Natural killer cell (primary cell): ENCODE results near the gene HSDL2. TPM values are rescaled to one million over a fixed set of nuclear protein-coding genes. Genes with fewer than 3 reads are reported as not detected.

ENCODE experiments used
- ATAC-seq, 3 donors: fragments of 150-1000 bp in 2 of 3; fragments of 200-7000 bp in 1 of 3; cut with Tn5 transposase; 1 replicate in 1 of 3; 2 replicates in 2 of 3; pipeline ENCODE4 v1.10.0; 2021; ENCODE audit warnings: mild to moderate bottlenecking in 2 of 3, moderate library complexity in 2 of 3
- DNase-seq, 2 donors: peaks; one replicate each; pipeline versions ENCODE4 v3.0.0 to v3.0.0-alpha.2; 2013 to 2021; ENCODE audit warnings: mixed read lengths in 1 of 2
- H3K27ac ChIP-seq: one replicate; pipeline ENCODE4 v1.5.1; 2013; ENCODE audit warnings: mild to moderate bottlenecking, low read length
- H3K27me3 ChIP-seq: one replicate; pipeline ENCODE4 v1.6.1; 2013; ENCODE audit warnings: low read length; ENCODE audit not compliant: control insufficient read depth, insufficient read depth
- H3K36me3 ChIP-seq: one replicate; pipeline ENCODE4 v1.6.1; 2013; ENCODE audit warnings: low read length; ENCODE audit not compliant: control insufficient read depth, insufficient read depth
- H3K4me1 ChIP-seq: one replicate; pipeline ENCODE4 v1.6.1; 2013; ENCODE audit warnings: low read length; ENCODE audit not compliant: control insufficient read depth, insufficient read depth
- H3K4me3 ChIP-seq: one replicate; pipeline ENCODE4 v1.5.1; 2013; ENCODE audit warnings: low read length
- H3K9me3 ChIP-seq: one replicate; pipeline ENCODE4 v1.6.1; 2013; ENCODE audit warnings: low read length; ENCODE audit not compliant: control insufficient read depth, insufficient read depth
- H3K27ac Mint-ChIP-seq, 2 donors: one replicate each; pipeline ENCODE4 v1.8.0; 2022; ENCODE audit warnings: mild to moderate bottlenecking in 2 of 2, mixed read lengths in 2 of 2, moderate library complexity in 1 of 2
- H3K27me3 Mint-ChIP-seq, 2 donors: one replicate each; pipeline ENCODE4 v1.8.0; 2022; ENCODE audit warnings: low read depth in 2 of 2, mixed read lengths in 2 of 2
- H3K36me3 Mint-ChIP-seq: one replicate; pipeline ENCODE4 v1.8.0; 2022; ENCODE audit warnings: mixed read lengths
- H3K4me1 Mint-ChIP-seq, 2 donors: one replicate each; pipeline ENCODE4 v1.8.0; 2022; ENCODE audit warnings: mixed read lengths in 2 of 2
- H3K4me3 Mint-ChIP-seq: one replicate; pipeline ENCODE4 v1.8.0; 2022; ENCODE audit warnings: mild to moderate bottlenecking, moderate library complexity, mixed read lengths
- H3K9me3 Mint-ChIP-seq, 2 donors: one replicate each; pipeline ENCODE4 v1.8.0; 2022; ENCODE audit warnings: mixed read lengths in 2 of 2
- CTCF ChIP-seq: fragments of 200-600 bp; IDR thresholded peaks from one replicate; pipeline ENCODE4 v1.8.0; 2022; ENCODE audit warnings: antibody characterized with exemption
- WGBS: methylation state at CpG from one replicate; pipeline ENCODE4 v1.1.7; 2013; ENCODE audit warnings: missing lambda C conversion rate; ENCODE audit not compliant: insufficient coverage; 5-methylcytosine and 5-hydroxymethylcytosine counted together
- intact Hi-C: fragments of 100-400 bp; cut with micrococcal nuclease; formaldehyde crosslinking; loops from one replicate; pipeline ENCODE4 v1.14.2; 2022
- total RNA-seq, 4 donors: library from RNA; stranded (reverse); fragments of 120-200 nt in 1 of 4; gene quantifications; one replicate each; pipeline versions ENCODE4 v1.2.3 to v1.2.4, GENCODE V29; 2013 to 2022

HSDL2 gene
- total RNA-seq, 3 donors from 2014 or later (not counting 1 experiment from before 2014, with no cell fraction given), result 7.9 to 18.3 (median 8.6) TPM

- Mint-ChIP-seq H3K4me3 (no peak overlapping the region), H3K27ac (no peak overlapping the region), H3K9me3 (peaks cover 0 to 2% of the 10 kb centered on the region in 2 donors), H3K4me1 (peaks cover 26 to 35% of the 10 kb centered on the region in 2 donors), H3K36me3 (no peaks in the 10 kb centered on the region), H3K27me3 (peaks cover 8 to 18% of the 10 kb centered on the region in 2 donors)
- Histone ChIP-seq H3K27me3 (no peaks in the 10 kb centered on the region), H3K9me3 (no peaks in the 10 kb centered on the region), H3K36me3 (no peaks in the 10 kb centered on the region), H3K27ac (no peak overlapping the region), H3K4me3 (no peak overlapping the region), H3K4me1 (peaks cover 6% of the 10 kb centered on the region)
- DNase-seq (no peak), ATAC-seq (no peak)
- intact Hi-C loops, result no loop called here
- TF ChIP-seq CTCF, result no peak
- WGBS, result 70% methylated on average over 3 of the region's 3 CpGs
These were observed 27.7 kb upstream of the HSDL2 start for GRCh38 chr9:112352209-112352608.

GRCh38 chr9:112354081-112354743 lies 25.7 kb upstream of the HSDL2 start:
- peaks cover 14 to 25% of the 10 kb centered on the region in 2 donors for H3K4me1 Mint-ChIP-seq
- no peaks in the 10 kb centered on the region for H3K4me1 ChIP-seq
- no peak for DNase-seq
- no peaks in the 10 kb centered on the region for H3K36me3 ChIP-seq
- H3K27ac ChIP-seq, result no peak overlapping the region
- no peak overlapping the region for H3K4me3 Mint-ChIP-seq
- peaks cover 0 to 6% of the 10 kb centered on the region in 2 donors for H3K27me3 Mint-ChIP-seq
- H3K4me3 ChIP-seq, result no peak overlapping the region
- no peaks in the 10 kb centered on the region for H3K36me3 Mint-ChIP-seq
- no peaks in the 10 kb centered on the region for H3K27me3 ChIP-seq
- no peak overlapping the region for H3K27ac Mint-ChIP-seq
- WGBS, result 7% methylated on average over 1 of the region's 1 CpG
- no peaks in the 10 kb centered on the region for H3K9me3 ChIP-seq
- TF ChIP-seq CTCF, result no peak
- no peak for ATAC-seq
- no peaks in the 10 kb centered on the region for H3K9me3 Mint-ChIP-seq
- intact Hi-C loops, result no loop called here

GRCh38 chr9:112355427-112355897 lies 24.4 kb upstream of the HSDL2 start:
- H3K4me3 Mint-ChIP-seq, result no peak overlapping the region
- H3K27ac ChIP-seq, result no peak overlapping the region
- no peaks in the 10 kb centered on the region for H3K27me3 ChIP-seq
- peaks cover 14 to 25% of the 10 kb centered on the region in 2 donors for H3K4me1 Mint-ChIP-seq
- peak overlapping the region in 1 of 2 donors; percentile 12 for H3K27ac Mint-ChIP-seq
- no peak overlapping the region for H3K4me3 ChIP-seq
- intact Hi-C loops, result no loop called here
- no peak for TF ChIP-seq CTCF
- H3K36me3 Mint-ChIP-seq, result no peaks in the 10 kb centered on the region
- peak in 1 of 3 donors; percentile 15 for ATAC-seq
- peaks cover 0 to 6% of the 10 kb centered on the region in 2 donors for H3K27me3 Mint-ChIP-seq
- no peaks in the 10 kb centered on the region for H3K4me1 ChIP-seq
- no peaks in the 10 kb centered on the region for H3K9me3 Mint-ChIP-seq
- WGBS, result 87% methylated on average over 7 of the region's 8 CpGs
- no peak for DNase-seq
- no peaks in the 10 kb centered on the region for H3K36me3 ChIP-seq
- H3K9me3 ChIP-seq, result no peaks in the 10 kb centered on the region
